IgD-negative memory B cell (primary cell): ENCODE measurements around the gene SLC38A8. TPM values are rescaled to one million over a fixed set of nuclear protein-coding genes. Genes with fewer than 3 reads are reported as not detected.

ENCODE experiments used
- H3K27ac Mint-ChIP-seq, 3 donors: one replicate each; pipeline ENCODE4 v1.8.0; 2020 to 2022; ENCODE audit warnings: mild to moderate bottlenecking in 3 of 3, mixed read lengths in 3 of 3, moderate library complexity in 1 of 3
- H3K27me3 Mint-ChIP-seq: one replicate; pipeline ENCODE4 v1.8.0; 2021; ENCODE audit warnings: mixed read lengths
- H3K36me3 Mint-ChIP-seq: one replicate; pipeline ENCODE4 v1.8.0; 2020; ENCODE audit warnings: mild to moderate bottlenecking, mixed read lengths
- H3K4me1 Mint-ChIP-seq, 3 donors: one replicate each; pipeline ENCODE4 v1.8.0; 2020 to 2022; ENCODE audit warnings: mixed read lengths in 3 of 3, mild to moderate bottlenecking in 1 of 3
- H3K4me3 Mint-ChIP-seq, 4 donors: one replicate each; pipeline ENCODE4 v1.8.0; 2020 to 2022; ENCODE audit warnings: mild to moderate bottlenecking in 4 of 4, mixed read lengths in 4 of 4, moderate library complexity in 3 of 4
- H3K9me3 Mint-ChIP-seq, 3 donors: one replicate each; pipeline ENCODE4 v1.8.0; 2020 to 2021; ENCODE audit warnings: mixed read lengths in 3 of 3, mild to moderate bottlenecking in 1 of 3
- polyA plus RNA-seq: library from polyadenylated mRNA; unstranded; fragments of 300-500 nt; fragmentation: Illumina TruSeq; gene quantifications from one replicate; pipeline ENCODE4 v1.2.3, GENCODE V29; 2021

The SLC38A8 gene
- polyA plus RNA-seq, 1 donor from 2014 or later, result not detected

- H3K4me3 Mint-ChIP-seq, result no peak overlapping the region
- no peaks in the 10 kb centered on the region for H3K9me3 Mint-ChIP-seq
- peaks cover 6% of the 10 kb centered on the region for H3K27me3 Mint-ChIP-seq
- no peak overlapping the region for H3K27ac Mint-ChIP-seq
- H3K36me3 Mint-ChIP-seq, result no peaks in the 10 kb centered on the region
- H3K4me1 Mint-ChIP-seq, result peaks cover 0 to 2% (median 0%) of the 10 kb centered on the region in 3 donors
Observed at GRCh38 chr16:83972256-83973008, 70.2 kb downstream of the SLC38A8 start.

- Mint-ChIP-seq H3K9me3 (no peaks in the 10 kb centered on the region), H3K4me1 (peaks cover 0 to 2% (median 0%) of the 10 kb centered on the region in 3 donors), H3K4me3 (no peak overlapping the region), H3K36me3 (no peaks in the 10 kb centered on the region), H3K27ac (no peak overlapping the region), H3K27me3 (peaks cover 9% of the 10 kb centered on the region)
Observed at GRCh38 chr16:83971165-83972130, 71.1 kb downstream of the SLC38A8 start.

GRCh38 chr16:83970430-83970815 lies 72.2 kb downstream of the SLC38A8 start:
- no peaks in the 10 kb centered on the region for H3K9me3 Mint-ChIP-seq
- H3K27me3 Mint-ChIP-seq, result peaks cover 9% of the 10 kb centered on the region
- H3K4me1 Mint-ChIP-seq, result peaks cover 0 to 2% (median 0%) of the 10 kb centered on the region in 3 donors
- no peaks in the 10 kb centered on the region for H3K36me3 Mint-ChIP-seq
- no peak overlapping the region for H3K27ac Mint-ChIP-seq
- H3K4me3 Mint-ChIP-seq, result no peak overlapping the region

GRCh38 chr16:83969771-83970429 lies 72.7 kb downstream of the SLC38A8 start:
- no peaks in the 10 kb centered on the region for H3K9me3 Mint-ChIP-seq
- H3K27ac Mint-ChIP-seq, result no peak overlapping the region
- peaks cover 9% of the 10 kb centered on the region for H3K27me3 Mint-ChIP-seq
- no peaks in the 10 kb centered on the region for H3K36me3 Mint-ChIP-seq
- peak overlapping the region in 1 of 4 donors; percentile 88 for H3K4me3 Mint-ChIP-seq
- peaks cover 0 to 2% (median 0%) of the 10 kb centered on the region in 3 donors for H3K4me1 Mint-ChIP-seq

- Mint-ChIP-seq H3K9me3 (no peaks in the 10 kb centered on the region), H3K27me3 (peaks cover 9% of the 10 kb centered on the region), H3K36me3 (no peaks in the 10 kb centered on the region), H3K27ac (no peak overlapping the region), H3K4me1 (peaks cover 0 to 2% (median 0%) of the 10 kb centered on the region in 3 donors), H3K4me3 (no peak overlapping the region)
Observed at GRCh38 chr16:83968891-83969649, 73.5 kb downstream of the SLC38A8 start.

GRCh38 chr16:83968306-83968851 lies 74.2 kb downstream of the SLC38A8 start:
- H3K9me3 Mint-ChIP-seq, result no peaks in the 10 kb centered on the region
- no peak overlapping the region for H3K4me3 Mint-ChIP-seq
- H3K4me1 Mint-ChIP-seq, result peaks cover 0 to 2% (median 0%) of the 10 kb centered on the region in 3 donors
- no peak overlapping the region for H3K27ac Mint-ChIP-seq
- peaks cover 9% of the 10 kb centered on the region for H3K27me3 Mint-ChIP-seq
- no peaks in the 10 kb centered on the region for H3K36me3 Mint-ChIP-seq

- Mint-ChIP-seq H3K9me3 (no peaks in the 10 kb centered on the region), H3K27ac (peak within 1 kb of the TSS in 1 of 3 donors; percentile 29), H3K27me3 (peaks cover 9% of the 10 kb centered on the region), H3K36me3 (no peaks in the 10 kb centered on the region), H3K4me1 (peaks cover 0 to 2% (median 0%) of the 10 kb centered on the region in 3 donors), H3K4me3 (peak within 1 kb of the TSS in 2 of 4 donors; percentile 27 to 71)
Observed at GRCh38 chr16:83967838-83968305, 74.7 kb downstream of the SLC38A8 start, which contains the start of gene NECAB2. Gene NECAB2, plus strand, starts transcription at chr16:83968244. Its CDS starts 405 bp downstream, at chr16:83968649.

GRCh38 chr16:83967091-83967490 lies 75.5 kb downstream of the SLC38A8 start:
- Mint-ChIP-seq H3K4me3 (no peak overlapping the region), H3K27ac (no peak overlapping the region)

GRCh38 chr16:83966153-83966696 lies 76.4 kb downstream of the SLC38A8 start:
- Mint-ChIP-seq H3K27me3 (peaks cover 5% of the 10 kb centered on the region), H3K9me3 (no peaks in the 10 kb centered on the region), H3K36me3 (no peaks in the 10 kb centered on the region), H3K4me1 (peaks cover 0 to 2% (median 0%) of the 10 kb centered on the region in 3 donors), H3K4me3 (peak overlapping the region in 1 of 4 donors; percentile 69), H3K27ac (no peak overlapping the region)

More at GRCh38 chr16:83967091-83967490, 75.5 kb downstream of the SLC38A8 start:
- Mint-ChIP-seq H3K27me3 (peaks cover 9% of the 10 kb centered on the region), H3K4me1 (peaks cover 0 to 2% (median 0%) of the 10 kb centered on the region in 3 donors), H3K9me3 (no peaks in the 10 kb centered on the region), H3K36me3 (no peaks in the 10 kb centered on the region)

- no peaks in the 10 kb centered on the region for H3K9me3 Mint-ChIP-seq
- H3K4me3 Mint-ChIP-seq, result peak overlapping the region in 1 of 4 donors; percentile 39
- no peak overlapping the region for H3K27ac Mint-ChIP-seq
Observed at GRCh38 chr16:83965444-83966152, 77.0 kb downstream of the SLC38A8 start.

GRCh38 chr16:83964684-83965443 lies 77.7 kb downstream of the SLC38A8 start:
- Mint-ChIP-seq H3K27me3 (peaks cover 5% of the 10 kb centered on the region), H3K4me1 (peaks cover 0 to 2% (median 0%) of the 10 kb centered on the region in 3 donors), H3K9me3 (no peaks in the 10 kb centered on the region), H3K36me3 (no peaks in the 10 kb centered on the region), H3K4me3 (no peak overlapping the region), H3K27ac (no peak overlapping the region)

More at GRCh38 chr16:83965444-83966152, 77.0 kb downstream of the SLC38A8 start:
- H3K4me1 Mint-ChIP-seq, result peaks cover 0 to 2% (median 0%) of the 10 kb centered on the region in 3 donors
- peaks cover 5% of the 10 kb centered on the region for H3K27me3 Mint-ChIP-seq
- H3K36me3 Mint-ChIP-seq, result no peaks in the 10 kb centered on the region

GRCh38 chr16:83963277-83964119 lies 79.1 kb downstream of the SLC38A8 start:
- no peak overlapping the region for H3K4me3 Mint-ChIP-seq
- no peaks in the 10 kb centered on the region for H3K36me3 Mint-ChIP-seq
- H3K9me3 Mint-ChIP-seq, result no peaks in the 10 kb centered on the region
- H3K27me3 Mint-ChIP-seq, result peaks cover 5% of the 10 kb centered on the region
- H3K27ac Mint-ChIP-seq, result peak overlapping the region in 1 of 3 donors; percentile 31
- peaks cover 0 to 2% (median 0%) of the 10 kb centered on the region in 3 donors for H3K4me1 Mint-ChIP-seq
